GM21423 (cell line): ENCODE measurements around the gene KRTAP5-10.
"Not testable (repeated sequence)": the region's sequence is repeated elsewhere in the genome, so short reads cannot be mapped to it uniquely, and the experiment has no call there.

Experiments
- ATAC-seq: cut with Tn5 transposase; IDR thresholded peaks from one replicate; pipeline ENCODE4 v1.9.1; 2021; ENCODE audit warnings: mild to moderate bottlenecking, moderate library complexity; ENCODE audit not compliant: unreplicated experiment

KRTAP5-10 gene

DNA sequence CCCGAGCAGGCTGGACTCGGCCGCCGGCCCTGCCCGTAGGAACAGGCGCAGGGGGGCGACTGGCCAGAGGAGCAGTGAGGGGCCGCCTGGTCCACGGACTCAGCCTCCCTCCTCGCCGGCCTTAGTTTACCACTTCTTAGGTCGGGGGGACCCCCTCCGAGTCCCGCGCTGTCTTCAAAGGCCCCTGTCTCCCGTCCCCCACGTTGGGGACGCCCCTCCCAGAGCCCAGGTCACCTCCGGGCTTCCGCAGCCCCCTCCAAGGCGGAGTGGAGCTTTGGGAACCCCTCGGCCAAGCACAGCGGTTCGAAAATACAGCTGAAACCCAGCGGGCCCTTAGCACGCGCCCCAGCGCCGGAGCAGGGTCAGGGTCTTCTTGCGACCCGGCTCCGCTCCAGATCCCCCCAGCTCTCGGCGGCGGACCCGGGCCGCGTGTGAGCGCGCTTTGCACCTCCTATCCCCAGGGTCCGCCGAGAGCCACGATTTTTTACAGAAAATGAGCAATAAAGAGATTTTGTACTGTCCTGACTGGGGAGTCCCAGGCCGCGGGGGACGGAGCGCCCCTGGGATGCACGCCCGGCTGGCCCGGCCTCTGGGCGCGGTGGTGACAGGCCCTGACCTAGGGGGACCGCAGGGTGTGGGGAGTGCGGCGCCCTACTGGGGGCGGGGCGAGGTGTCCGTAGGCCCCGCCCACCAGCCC is 42.3 kb downstream of the KRTAP5-10 start:
- not testable (repeated sequence) for ATAC-seq

DNA sequence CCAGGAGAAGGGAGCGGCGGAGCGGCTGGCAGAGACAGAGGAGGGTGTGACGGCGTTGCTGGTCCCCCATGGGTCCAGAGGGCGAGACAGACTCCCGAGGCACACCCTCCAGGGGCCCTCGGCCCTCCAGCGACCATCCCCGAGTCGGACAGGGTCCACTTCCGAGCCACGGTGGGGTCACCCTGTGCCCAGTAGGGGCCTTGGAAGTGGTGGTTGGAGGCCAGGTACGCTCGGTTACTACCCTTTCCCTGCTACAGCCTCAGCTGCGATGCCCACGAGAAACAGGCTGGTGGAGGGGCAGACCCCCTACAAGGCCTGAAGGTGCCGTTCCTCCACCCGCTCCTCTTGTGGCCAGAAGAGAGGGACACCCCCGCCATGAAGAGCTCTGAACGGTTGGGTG is 42.9 kb downstream of the KRTAP5-10 start:
- not testable (repeated sequence) for ATAC-seq

DNA sequence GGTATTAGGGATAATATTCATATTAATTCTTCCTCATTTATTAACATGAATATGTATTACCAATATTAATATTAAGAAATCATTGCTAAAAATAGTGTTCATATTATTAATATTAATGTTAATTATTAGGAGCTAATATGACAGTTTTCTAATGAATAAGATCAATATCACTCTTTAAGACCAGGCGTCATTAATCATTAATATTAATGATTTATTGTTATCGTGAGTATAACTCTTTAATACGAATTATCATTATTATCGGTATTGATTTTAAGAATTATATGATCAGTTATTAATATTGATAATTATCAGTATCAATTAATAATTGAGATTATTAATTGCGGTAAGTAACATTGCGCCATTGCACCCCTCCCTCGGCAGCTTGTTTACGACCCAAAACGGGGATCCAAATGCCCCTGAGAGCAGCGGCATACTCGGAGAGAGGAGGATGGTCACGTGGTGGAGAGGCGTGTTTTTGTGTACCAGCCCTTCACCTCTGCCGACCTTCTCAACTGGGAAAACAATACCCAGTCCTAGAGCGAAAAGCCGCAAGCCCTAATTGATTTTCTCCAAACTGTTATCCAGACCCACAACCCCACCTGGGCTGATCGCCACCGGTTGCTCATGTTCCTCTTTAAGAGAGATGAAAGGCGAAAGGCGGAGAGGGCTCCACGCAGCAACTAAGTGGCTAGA is 46.0 kb downstream of the KRTAP5-10 start:
- not testable (repeated sequence) for ATAC-seq

DNA sequence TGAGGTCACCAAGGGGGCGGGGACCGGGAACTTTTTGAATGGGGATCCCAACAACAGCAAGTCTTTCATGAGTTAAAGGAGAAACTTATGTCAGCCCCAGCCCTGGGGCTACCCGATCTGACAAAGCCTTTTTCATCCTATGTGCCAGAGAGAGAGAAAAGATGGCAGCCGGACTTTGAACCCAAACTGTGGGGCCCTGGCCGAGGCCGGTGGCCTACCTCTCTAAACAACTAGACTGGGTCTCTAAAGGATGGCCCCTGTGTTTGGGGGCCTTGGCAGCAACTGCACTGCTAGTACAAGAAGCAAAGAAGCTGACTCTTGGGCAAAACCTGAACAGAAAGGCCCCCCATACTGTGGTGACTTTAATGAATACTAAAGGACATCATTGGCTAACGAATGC is 48.6 kb downstream of the KRTAP5-10 start:
- ATAC-seq, result not testable (repeated sequence)

DNA sequence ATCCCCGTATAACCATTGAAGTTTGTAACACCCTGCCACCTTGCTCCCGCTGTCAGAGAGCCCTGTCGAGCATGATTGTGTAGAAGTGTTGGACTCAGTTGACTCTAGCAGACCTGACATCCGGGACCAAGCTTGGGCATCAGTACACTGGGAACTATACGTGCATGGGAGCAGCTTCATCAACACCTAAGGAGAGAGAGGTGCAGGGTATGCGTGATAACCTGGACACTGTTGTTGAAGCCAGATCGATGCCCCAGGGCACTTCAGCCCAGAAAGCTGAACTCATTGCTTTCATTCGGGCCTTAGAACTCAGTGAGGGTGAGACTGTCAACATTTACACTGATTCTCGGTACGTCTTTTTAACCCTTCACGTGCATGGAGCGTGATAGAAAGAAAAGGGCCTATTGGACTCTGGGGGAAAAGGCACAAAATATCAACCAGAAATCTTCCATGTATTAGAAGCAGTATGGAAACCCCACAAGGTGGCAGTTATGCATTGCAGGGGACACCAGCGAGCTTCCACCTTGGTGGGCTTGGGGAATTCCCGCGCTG is 49.1 kb downstream of the KRTAP5-10 start:
- ATAC-seq, result not testable (repeated sequence)

DNA sequence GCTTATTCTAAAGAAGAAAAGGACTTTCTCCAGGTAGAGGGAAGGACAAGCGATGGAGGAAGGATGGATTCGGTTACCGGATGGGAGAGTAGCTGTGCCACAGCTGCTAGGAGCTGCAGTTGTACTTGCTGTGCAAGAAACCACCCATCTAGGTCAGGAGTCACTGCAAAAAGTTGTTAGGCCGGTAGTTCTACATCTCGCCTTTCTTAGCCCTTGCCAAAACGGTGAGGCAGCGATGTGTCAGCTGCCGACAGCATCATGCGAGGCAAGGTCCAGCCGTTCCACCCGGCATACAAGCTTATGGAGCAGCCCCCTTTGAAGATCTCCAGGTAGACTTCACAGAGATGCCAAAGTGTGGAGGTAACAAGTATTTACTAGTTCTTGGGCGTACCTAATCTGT is 49.6 kb downstream of the KRTAP5-10 start:
- not testable (repeated sequence) for ATAC-seq
